Left forelimb (tissue), 1 donor: ENCODE measurements around the gene DBF4B.

ENCODE experiments used
- DNase-seq: peaks from one replicate; pipeline ENCODE4 v3.0.0-alpha.2; 2018; ENCODE audit warnings: low spot score

DBF4B gene

DNA sequence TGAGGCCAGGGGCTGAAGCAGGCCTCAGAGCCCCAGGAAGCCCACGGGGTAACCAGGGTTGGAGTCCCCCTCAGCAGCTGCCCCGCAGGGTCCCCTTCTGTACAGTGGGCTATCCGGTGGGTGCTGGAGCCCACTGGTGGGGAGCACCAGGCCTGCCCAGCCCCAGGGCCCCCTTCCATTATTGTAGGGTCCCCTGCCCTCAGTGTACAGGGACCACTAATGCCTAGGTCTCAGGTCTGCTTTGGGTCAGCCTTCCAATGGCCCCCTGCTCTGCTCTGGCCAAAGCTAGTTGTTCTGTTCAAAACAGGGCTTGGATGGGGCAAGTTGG is 51.4 kb downstream of the DBF4B start:
- DNase-seq: no peak

DNA sequence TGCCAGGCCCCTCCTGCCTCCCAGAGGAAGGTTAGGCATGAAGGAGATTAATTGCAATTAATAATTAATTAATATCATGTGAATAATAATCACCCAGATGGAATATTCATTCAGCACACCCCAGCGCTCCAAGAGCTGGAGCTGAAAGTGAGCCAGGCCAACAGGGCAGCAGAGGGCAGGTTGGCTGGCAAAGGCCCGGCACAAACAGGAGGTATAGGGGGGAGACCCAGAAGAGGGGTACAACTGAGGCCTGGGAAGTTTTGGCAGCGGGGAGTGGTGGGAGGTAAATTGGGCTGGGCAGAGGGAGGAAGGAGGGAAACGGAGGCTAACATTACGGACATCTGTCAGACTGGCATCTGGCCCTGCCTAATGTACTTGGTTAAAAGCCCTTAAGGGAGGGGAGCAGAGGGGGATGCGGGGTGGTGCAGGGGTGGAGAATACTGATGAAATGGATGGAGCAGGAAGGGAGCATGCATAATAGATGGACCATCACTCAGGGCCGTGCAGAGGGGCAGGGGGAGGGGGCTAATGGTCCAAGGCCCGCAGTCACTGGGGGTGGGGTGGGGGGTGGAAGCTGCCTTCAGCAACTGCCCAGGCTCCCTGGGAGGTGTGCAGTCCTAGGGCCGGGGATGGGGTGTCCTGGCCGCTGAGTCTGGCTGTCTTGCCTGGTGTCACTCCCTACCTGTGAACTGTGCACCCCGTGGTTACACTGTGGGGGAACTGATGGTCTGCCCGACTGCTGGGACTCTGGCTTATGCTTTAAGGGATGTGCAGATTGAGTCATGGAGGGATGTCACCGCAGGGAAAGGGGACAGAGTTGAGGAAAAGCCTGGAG is 52.2 kb downstream of the DBF4B start:
- DNase-seq: no peak

DNA sequence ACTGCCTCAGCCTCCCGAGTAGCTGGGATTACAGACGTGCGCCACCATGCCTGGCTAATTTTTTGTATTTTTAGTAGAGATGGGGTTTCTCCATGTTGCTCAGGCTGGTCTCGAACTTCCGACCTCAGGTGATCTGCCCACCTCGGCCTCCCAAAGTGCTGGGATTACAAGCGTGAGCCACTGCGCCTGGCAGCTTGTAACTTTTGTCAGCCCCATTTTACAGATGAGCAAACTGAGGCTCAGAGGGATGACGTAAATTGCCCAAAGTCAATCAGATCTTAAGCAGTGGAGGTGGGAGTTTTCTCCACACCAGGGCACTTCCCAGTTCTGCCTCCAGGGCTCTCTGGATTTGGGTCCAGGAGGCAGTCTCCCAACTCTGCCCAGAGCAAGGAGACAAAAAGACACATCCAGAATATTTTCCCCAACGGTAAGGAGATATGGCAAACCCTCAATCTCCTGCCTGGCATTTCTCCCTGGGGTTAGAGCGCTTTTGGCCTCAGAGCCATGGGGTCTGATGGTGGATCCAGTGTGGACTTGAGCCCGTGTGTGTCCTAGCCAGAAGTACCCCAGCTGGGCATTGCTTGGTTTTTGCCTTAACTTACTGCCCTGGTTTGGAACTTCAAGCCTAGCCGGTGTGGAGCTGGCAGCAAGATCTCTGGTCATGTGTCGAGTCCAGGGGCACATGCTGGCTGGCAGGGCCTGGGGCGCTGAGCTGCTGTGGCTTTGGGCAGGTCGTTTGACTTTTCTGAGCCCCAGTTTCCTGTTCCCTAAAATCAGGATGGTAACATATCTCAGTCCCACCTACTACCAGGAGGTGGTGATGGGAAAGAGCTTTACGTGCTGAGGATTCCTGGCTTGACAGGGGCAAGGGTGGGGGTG is 53.7 kb downstream of the DBF4B start:
- DNase-seq: no peak

DNA sequence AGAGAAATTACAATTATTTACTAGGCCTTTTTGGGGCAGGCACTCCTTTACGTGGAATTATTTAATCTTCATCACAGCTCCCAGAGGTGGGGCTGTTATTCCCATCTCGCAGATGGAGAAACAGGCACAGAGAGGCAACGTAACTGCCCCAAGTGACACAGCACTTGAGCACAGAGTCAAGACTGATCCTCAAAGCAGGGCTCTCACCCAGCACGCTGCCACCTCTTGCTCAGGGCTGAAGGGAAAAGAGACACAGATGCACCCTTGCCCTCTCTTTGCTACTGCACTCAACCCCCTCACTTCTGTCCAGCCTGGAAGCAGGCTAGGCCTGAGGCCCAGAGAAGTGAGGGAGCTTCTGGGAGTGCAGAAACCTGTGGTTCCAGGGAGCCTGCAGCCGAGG is 54.7 kb downstream of the DBF4B start:
- DNase-seq: no peak

DNA sequence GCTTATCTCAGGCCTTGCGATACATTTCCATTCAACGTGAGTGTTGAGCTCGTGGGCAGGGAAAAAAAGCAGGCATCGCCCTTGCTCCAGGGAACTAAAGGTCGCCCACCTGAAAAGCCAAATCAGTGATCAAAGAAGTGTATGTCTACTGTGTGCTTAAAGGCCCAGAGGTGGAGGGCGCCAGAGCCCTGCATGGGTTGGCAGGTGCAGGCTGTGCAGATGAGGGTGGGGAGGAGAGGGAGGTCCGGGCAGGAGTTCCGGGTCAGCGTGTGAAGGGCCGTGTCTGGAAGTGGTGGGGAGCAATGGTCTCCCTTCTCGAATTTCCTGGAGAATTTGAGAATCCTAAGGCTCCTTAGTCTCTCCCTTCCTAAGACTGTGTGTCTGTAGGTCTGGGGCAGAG is 57.5 kb downstream of the DBF4B start:
- no peak for DNase-seq

DNA sequence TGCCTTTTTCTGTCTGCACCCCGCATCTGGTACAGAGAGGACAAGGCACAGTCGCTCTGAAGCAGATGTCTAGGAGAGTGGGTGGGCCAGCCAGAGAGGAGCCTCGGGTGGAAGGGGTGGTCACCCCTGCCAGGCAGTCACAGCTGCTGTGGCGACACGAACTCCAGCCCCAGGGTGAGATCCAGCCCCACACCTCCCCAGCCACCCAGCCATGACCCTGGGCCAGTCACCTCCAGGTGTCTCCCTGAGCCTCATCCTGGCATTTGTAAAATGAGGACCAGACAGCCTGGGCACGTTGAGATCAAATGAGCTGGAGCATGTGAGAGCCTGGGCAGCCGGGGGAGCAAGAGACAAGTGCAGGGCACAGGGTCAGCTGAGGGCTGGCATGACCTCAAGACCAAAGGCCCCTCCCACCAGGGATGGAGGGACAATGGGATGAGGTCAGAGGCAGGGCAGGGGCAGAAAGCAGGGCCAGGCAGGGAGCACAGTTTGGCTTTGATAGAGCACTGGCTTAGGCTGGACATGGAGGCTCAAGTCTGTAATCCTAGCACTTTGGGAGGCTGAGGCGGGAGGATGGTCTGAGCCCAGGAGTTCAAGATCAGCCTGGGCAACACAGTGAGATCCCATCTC is 58.1 kb downstream of the DBF4B start:
- no peak for DNase-seq

DNA sequence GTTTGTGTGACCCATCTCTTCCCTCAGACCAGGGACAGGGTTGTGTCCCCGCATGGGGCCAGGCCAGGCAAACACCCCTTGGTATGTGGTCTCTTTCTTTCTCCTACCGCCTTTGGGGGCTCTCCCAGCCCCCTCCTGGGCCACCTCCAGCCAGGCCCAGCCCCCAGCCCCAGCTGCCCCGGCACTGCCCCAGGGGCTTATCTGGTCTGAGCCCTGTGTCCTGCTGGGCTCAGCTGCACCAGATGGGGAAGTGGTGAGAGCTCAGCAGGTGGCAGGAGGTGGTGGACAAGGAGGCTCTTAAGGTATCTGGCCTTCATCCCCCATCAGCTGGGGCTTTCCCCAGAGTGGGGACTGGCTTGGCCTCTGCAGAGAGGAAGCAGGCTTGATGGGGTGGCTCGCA is 59.0 kb downstream of the DBF4B start:
- no peak for DNase-seq

DNA sequence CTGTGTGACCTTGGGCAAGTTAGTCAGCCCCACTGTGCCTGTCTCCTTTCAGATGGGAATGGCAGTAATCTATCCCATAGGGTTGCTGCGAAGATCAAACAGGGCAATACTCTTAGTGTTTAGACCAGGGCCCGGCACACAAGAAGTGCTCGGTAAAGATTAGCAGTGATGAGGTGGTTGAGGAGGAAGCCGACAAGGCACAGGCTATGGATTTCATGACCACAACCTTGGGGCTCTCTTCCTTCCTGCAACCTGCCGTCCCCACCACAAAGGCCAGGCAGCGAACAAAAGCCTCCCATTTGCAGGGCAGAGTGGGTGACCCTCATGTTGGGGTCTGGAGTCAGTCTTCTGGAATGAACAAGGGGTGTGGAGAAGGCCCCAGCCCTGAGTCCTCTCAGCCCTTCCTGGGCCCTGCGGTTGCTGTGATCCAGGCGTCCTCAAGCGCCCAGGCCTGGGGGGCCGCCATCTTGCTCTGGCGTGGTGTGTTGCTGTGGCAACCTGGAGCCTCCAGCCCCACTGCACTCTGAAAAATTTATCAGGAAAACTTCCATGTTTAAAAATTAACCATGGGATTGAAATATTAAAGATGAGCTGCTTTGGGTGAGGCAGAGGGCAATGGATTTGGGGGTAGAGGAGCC is 60.2 kb downstream of the DBF4B start:
- no peak for DNase-seq

DNA sequence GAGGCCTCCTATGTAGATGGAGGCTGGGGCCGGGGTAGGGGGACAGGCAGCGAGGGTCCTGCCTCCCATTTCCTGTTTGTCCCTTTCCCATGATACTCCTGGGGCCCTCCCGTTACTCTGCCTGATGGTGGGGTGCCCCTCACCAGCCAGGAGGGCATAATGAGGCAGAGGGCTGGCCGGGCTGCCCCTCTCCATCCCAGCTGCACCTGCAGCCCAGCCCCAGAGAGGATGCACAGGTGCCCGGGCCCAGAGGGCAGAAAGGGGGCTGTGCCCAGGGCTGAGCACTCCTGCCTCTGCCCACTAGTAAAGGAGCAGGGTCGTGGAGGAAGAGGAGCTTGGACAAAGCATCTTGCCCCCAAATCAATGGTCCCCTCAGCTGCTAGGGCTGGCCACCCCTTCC is 60.8 kb downstream of the DBF4B start:
- DNase-seq: no peak

DNA sequence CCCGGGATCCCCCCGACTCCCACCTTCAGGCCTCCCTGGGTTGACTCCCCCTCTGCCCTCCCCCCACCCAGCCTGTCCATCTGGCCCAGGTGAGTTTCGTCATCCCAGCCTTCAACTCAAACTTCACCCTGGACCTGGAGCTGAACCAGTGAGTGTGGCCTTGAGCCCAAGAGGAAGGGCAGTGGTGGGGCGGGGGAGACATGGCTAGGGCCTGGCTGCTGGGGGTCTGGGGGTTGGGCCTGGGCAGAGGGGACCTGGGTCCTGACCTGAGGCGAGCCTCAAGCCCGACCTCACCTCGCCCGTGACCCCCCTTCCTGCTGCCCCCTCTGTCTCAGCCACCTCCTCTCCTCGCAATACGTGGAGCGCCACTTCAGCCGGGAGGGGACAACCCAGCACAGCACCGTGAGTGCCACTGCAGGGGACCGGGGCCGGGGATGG is 61.2 kb downstream of the DBF4B start:
- no peak for DNase-seq

DNA sequence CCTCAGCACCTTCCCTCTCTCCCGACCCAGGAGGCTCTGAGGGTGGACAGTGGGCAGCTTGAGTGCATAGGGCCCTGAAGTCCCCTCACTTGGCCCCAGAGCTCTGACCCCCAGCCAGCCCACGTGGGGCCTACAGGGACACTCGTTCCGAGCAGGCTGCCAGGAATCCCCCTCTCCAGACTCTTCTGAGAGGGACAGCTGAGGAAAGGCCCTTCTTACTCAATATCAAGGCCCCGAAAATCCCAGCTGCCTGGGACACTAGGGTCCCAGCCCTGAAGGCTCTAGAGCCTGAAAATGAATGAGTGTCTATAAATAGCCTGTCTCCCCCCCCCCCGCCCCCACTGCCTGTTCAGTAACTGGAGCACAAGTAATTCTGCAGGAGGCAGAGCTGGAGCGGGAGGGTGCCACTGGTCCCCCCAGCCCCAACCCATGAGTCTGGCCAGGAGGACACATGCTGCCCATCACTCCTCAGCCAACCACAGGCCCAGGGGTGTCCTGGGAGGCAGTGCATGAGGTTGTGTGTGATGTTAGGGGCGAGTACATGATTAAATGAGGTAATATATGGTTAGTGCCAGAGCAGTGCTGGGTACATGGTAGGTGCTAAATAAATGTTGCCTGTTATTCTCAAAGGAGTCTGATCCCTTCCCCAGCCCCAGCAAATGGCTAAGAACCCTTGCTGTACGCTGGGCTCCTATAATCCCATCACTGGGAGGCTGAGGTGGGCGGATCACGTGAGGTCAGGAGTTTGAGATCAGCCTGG is 61.9 kb downstream of the DBF4B start:
- no peak for DNase-seq

DNA sequence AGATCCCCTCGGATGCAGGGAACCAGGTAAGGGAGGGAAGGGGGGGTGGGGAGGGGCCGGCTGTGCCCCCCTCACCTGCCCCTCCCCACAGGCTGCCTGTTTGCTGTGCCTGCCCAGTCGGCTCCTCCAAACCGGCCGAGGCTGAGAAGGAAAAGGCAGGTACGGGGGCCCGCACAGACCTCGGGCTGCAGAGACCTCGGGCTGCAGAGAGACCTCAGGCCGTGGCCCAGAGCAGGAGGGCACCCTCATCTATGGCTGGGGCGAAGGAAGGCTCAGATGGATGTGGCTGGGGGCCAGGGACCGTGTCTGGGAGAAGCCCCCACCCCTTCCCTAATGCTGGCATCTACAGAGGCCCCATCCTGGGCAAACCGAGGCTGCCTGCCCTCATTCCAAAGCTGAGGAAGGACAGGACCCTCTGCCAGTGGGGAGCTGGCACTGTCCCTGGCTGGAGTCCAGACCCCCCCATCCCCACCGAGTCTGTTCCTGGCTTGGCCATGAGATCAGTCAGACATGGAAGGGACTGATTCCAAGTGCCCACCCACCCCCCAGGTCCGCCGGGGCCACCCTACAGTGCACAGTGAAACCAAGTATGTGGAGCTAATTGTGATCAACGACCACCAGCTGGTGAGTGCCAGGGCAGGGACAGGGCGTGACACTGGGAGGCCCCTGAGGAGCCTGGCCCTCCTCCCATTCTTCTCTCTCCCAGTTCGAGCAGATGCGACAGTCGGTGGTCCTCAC is 64.0 kb downstream of the DBF4B start:
- no peak for DNase-seq

DNA sequence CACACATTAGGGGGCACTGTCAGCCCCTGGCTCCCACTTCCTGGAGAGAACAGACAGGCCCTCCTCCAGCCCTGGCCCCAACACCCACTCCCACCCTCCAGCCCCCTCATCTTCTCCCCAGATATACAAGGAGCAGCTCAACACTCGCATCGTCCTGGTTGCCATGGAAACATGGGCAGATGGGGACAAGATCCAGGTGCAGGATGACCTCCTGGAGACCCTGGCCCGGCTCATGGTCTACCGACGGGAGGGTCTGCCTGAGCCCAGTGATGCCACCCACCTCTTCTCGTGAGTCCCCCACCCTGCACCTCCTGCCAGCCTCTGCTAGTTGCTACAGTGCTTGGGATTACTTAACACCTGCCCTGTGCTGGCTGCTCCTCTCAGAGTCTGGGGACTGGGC is 64.7 kb downstream of the DBF4B start:
- DNase-seq: no peak

DNA sequence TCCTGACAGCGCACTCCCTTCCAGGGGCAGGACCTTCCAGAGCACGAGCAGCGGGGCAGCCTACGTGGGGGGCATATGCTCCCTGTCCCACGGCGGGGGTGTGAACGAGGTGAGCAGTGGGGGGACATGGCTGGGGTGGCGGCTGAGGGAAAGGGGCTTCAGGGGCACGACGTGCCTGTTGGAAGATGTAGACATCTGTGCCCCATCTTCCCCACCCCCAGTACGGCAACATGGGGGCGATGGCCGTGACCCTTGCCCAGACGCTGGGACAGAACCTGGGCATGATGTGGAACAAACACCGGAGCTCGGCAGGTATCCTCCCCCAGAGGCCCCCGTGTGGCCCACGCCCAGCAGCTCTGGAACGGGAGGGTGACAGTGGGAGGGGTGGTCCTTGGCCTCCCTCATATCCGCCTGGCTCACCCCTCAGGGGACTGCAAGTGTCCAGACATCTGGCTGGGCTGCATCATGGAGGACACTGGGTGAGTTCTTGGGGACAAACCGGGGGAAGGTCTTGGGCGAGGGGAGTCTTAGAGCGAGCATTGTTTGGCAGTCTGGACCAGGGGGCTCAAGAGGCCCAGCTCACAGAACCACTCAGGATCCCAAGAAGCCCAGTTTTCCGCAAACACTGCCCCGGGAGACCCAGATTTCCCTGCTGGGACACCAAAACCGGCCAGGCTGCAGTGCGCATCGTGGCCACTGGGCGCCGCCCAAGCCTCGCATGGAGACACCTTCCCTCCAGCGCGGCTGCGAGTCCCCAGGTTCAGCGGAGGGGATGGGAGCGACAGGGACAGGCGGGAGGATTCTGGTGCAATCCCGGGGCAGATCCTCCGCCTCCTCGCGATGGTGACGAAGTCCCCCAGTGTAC is 66.0 kb downstream of the DBF4B start:
- peak; percentile 87 for DNase-seq

DNA sequence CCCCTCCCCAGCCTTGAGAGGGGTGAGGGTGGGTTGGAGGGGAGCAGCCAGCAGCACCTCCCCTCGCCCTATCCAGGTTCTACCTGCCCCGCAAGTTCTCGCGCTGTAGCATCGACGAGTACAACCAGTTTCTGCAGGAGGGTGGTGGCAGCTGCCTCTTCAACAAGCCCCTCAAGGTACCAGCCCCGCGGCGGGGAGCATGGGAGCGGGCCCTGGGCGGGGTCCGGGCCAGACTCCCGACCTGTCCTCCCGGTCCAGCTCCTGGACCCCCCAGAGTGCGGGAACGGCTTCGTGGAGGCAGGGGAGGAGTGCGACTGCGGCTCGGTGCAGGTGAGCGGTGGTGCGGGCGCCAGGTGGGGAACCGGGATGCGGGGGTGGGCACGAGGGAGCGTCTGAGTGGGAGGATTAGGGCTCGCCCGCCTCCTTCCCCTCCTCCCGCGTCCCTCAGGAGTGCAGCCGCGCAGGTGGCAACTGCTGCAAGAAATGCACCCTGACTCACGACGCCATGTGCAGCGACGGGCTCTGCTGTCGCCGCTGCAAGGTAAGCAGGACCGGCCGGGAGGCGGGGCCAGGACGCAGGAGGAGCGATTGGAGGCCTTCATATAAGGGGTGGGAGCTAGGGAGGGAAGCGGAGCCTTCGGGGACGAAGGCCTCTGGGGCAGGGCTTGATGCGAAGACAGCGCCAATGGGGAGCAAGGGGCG is 66.8 kb downstream of the DBF4B start:
- no peak for DNase-seq

DNA sequence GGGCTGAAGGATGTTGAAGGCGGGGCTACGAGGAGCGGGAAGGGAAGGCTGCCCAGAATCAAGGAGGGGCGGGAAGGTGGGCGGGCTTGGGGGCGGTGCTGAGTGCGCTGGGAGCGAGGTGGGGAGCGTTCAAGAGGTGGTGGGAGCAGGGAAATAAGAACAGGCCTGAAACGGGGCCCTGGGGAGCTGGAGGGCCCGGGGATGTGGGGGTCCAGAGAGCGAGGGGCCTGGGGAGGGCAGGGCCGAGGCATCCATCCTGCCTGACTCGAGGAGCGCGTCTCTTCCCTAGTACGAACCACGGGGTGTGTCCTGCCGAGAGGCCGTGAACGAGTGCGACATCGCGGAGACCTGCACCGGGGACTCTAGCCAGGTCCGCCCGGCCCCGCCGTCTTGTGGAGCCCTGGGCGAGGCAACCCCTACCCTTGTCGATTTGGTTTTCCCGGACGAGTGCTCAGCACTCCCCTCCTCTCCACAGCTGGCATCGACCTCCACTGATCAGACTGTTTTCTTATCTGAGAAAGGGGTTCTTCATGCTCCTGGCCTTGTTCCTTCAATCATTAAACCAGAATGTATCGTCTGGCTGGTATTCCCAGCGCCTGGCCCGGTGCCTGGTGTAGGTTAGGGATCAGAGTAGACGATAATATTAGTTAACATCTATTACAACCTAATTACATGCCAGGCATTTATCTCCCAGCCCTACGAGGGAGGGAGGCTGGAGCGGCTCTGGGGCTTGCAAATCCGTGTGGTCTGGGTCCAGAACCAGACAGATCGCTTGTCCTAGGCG is 67.6 kb downstream of the DBF4B start:
- DNase-seq: peak; percentile 98

DNA sequence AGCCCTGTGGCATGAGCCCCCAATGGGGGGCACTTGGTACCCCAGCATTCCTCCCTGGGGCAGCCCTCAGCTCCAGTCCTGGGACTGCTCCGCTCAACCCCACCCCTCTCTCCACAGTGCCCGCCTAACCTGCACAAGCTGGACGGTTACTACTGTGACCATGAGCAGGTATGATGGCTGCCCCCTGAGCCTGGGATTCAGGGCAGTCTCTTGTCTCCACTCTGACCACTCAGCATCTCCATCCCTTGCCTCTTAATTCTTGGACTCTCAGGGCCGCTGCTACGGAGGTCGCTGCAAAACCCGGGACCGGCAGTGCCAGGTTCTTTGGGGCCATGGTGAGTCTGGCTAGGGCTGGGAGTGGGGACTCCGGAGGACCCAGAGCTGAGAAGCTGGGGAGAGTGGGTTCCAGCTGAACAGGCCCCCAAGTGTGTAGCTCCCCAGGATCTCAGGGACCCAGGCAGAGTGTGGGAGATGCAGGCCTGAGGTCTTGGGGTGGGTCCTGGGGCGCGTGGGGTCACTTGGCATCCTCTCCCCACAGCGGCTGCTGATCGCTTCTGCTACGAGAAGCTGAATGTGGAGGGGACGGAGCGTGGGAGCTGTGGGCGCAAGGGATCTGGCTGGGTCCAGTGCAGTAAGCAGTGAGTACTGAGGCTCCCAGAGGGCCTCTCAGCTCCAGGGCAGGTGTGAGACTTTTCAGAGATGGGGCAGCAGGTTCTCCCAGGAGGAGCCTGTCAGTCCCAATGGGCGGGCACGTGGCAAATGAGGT is 68.3 kb downstream of the DBF4B start:
- no peak for DNase-seq
